Liver (tissue), 9 donors: ENCODE data around the gene NRDC. TPM values are rescaled to one million over a fixed set of nuclear protein-coding genes. Genes with fewer than 3 reads are reported as not detected.

Experiments
- DNase-seq: peaks from one replicate; pipeline ENCODE4 v3.0.0-alpha.2; 2017; ENCODE audit warnings: low spot score
- H3K27ac ChIP-seq, 2 donors: one replicate each; pipeline ENCODE4 v1.7.0; 2013; ENCODE audit warnings: inconsistent platforms in 2 of 2, low read length in 2 of 2, control low read depth in 1 of 2, low read depth in 1 of 2, mild to moderate bottlenecking in 1 of 2
- H3K27me3 ChIP-seq, 4 donors: one replicate each; pipeline versions ENCODE4 v1.6.1 to v1.7.0; 2013; ENCODE audit warnings: low read length in 3 of 4, inconsistent platforms in 1 of 4, mild to moderate bottlenecking in 1 of 4, moderate library complexity in 1 of 4; ENCODE audit not compliant: control insufficient read depth in 4 of 4, insufficient read depth in 4 of 4
- H3K36me3 ChIP-seq, 4 donors: one replicate each; pipeline versions ENCODE4 v1.6.1 to v1.7.0; 2013; ENCODE audit warnings: low read length in 3 of 4, mild to moderate bottlenecking in 3 of 4, low read depth in 1 of 4, moderate library complexity in 1 of 4; ENCODE audit not compliant: control insufficient read depth in 4 of 4, insufficient read depth in 3 of 4
- H3K4me1 ChIP-seq, 4 donors: one replicate each; pipeline versions ENCODE4 v1.6.1 to v1.7.0; 2013; ENCODE audit warnings: low read length in 3 of 4, mild to moderate bottlenecking in 3 of 4, moderate library complexity in 1 of 4; ENCODE audit not compliant: control insufficient read depth in 4 of 4, insufficient read depth in 4 of 4
- H3K4me3 ChIP-seq, 3 donors: one replicate each; pipeline versions ENCODE4 v1.6.1 to v1.7.0; 2013; ENCODE audit warnings: low read length in 3 of 3, control low read depth in 1 of 3, low read depth in 1 of 3, mild to moderate bottlenecking in 1 of 3
- H3K9ac ChIP-seq, 2 donors: one replicate each; pipeline ENCODE4 v1.7.0; 2013; ENCODE audit warnings: low read length in 2 of 2, mild to moderate bottlenecking in 2 of 2, moderate library complexity in 2 of 2, control low read depth in 1 of 2, low read depth in 1 of 2
- H3K9me3 ChIP-seq, 4 donors: one replicate each; pipeline versions ENCODE4 v1.6.1 to v1.7.0; 2013; ENCODE audit warnings: low read length in 3 of 4; ENCODE audit not compliant: control insufficient read depth in 4 of 4
- CTCF ChIP-seq: fragments of 150-350 bp; IDR thresholded peaks from 2 replicates; pipeline ENCODE4 v1.5.1; 2017; ENCODE audit warnings: improper control_type of control experiment, low read depth, low read length; ENCODE audit not compliant: missing input control
- EGR1 ChIP-seq, 2 donors: IDR thresholded peaks; 2 replicates each; pipeline ENCODE4 v1.6.1; 2016 to 2018; ENCODE audit warnings: antibody characterized with exemption in 2 of 2, low read depth in 2 of 2
- FOXA1 ChIP-seq: IDR thresholded peaks from 2 replicates; pipeline ENCODE4 v1.6.1; 2016; ENCODE audit warnings: antibody characterized with exemption
- FOXA2 ChIP-seq: IDR thresholded peaks from 2 replicates; pipeline ENCODE4 v1.6.1; 2016; ENCODE audit warnings: antibody characterized with exemption
- GABPA ChIP-seq, 2 donors: IDR thresholded peaks in 1 of 2; conservative IDR thresholded peaks in 1 of 2; 2 replicates each; pipeline ENCODE4 v1.6.1; 2016; ENCODE audit warnings: antibody characterized with exemption in 2 of 2, mild to moderate bottlenecking in 1 of 2, moderate library complexity in 1 of 2
- HNF4A ChIP-seq, 2 donors: conservative IDR thresholded peaks; 2 replicates each; pipeline ENCODE4 v1.6.1; 2016; ENCODE audit warnings: antibody characterized with exemption in 2 of 2, mild to moderate bottlenecking in 2 of 2
- HNF4G ChIP-seq: IDR thresholded peaks from 2 replicates; pipeline ENCODE4 v1.6.1; 2016; ENCODE audit warnings: antibody characterized with exemption
- JUND ChIP-seq, 2 donors: IDR thresholded peaks; 2 replicates each; pipeline ENCODE4 v1.6.1; 2016; ENCODE audit warnings: antibody characterized with exemption in 2 of 2
- NR2F2 ChIP-seq: IDR thresholded peaks from 2 replicates; pipeline ENCODE4 v1.6.1; 2016; ENCODE audit warnings: antibody characterized with exemption
- RAD21 ChIP-seq, 2 donors: IDR thresholded peaks; 2 replicates each; pipeline ENCODE4 v1.6.1; 2016; ENCODE audit warnings: antibody characterized with exemption in 2 of 2, mild to moderate bottlenecking in 2 of 2
- RXRA ChIP-seq, 2 donors: IDR thresholded peaks; 2 replicates each; pipeline ENCODE4 v1.6.1; 2017 to 2018; ENCODE audit warnings: antibody characterized with exemption in 2 of 2, mild to moderate bottlenecking in 1 of 2
- SP1 ChIP-seq: IDR thresholded peaks from 2 replicates; pipeline ENCODE4 v1.6.1; 2018; ENCODE audit warnings: antibody characterized with exemption, mild to moderate bottlenecking
- TAF1 ChIP-seq: conservative IDR thresholded peaks from 2 replicates; pipeline ENCODE4 v1.6.1; 2016; ENCODE audit warnings: antibody characterized with exemption, mild to moderate bottlenecking
- YY1 ChIP-seq: IDR thresholded peaks from 2 replicates; pipeline ENCODE4 v1.6.1; 2016; ENCODE audit warnings: antibody characterized with exemption, mild to moderate bottlenecking
- ZBTB33 ChIP-seq: IDR thresholded peaks from 2 replicates; pipeline ENCODE4 v1.6.1; 2016; ENCODE audit warnings: antibody characterized with exemption
- WGBS: extraction: QIAGEN DNeasy Blood & Tissue Kit; methylation state at CpG from one replicate; pipeline ENCODE4 v1.1.7; 2013; 5-methylcytosine and 5-hydroxymethylcytosine counted together
- polyA plus RNA-seq, 2 donors: library from polyadenylated mRNA; stranded (reverse) in 1 of 2; unstranded in 1 of 2; fragments of 200-250 nt in 1 of 2; fragments of >200 nt in 1 of 2; fragmentation: Nextera tagmentation in 1 of 2; extraction: Ambion mirVana in 1 of 2; gene quantifications; one replicate each; pipeline versions ENCODE4 v1.2.1 to v1.2.3, GENCODE V29; 2013 to 2015
- total RNA-seq, 2 donors: library from RNA; depleted of rRNA; stranded (reverse); fragments of >200 nt; gene quantifications; one replicate each; pipeline ENCODE4 v1.2.3, GENCODE V29; 2014
- TF ChIP-seq, protein P1 (sequence below): IDR thresholded peaks from 2 replicates; pipeline ENCODE4 v1.6.1; 2016; ENCODE audit warnings: antibody characterized with exemption
- TF ChIP-seq, protein P2 (sequence below): IDR thresholded peaks from 2 replicates; pipeline ENCODE4 v1.6.1; 2016; ENCODE audit warnings: antibody characterized with exemption
- donor health status: healthy.
- donor health status: healthy.
- donor health status: healthy.
- donor health status: healthy.
- donor health status: healthy.

The NRDC gene
- total and polyA plus RNA-seq, 4 donors, result 42.8 to 88.7 (median 72.1) TPM

DNA sequence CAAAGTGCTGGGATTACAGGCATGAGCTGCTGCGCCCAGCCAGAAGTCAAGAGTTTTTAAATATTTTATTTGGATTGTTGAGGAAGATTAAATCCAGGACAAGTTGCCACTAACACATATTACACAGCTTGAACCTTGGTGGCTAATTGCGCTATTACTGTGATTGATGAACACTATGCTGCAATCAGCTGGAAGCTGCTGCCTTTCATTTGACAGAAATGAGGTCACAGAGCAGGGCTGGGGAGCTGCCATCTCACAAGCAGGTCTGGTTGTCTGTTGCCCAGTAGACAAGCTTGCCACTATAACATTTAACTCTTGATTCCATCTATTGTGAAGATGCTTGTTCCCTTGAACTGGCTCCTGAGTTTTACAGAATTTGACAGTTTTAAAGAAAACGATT, 37.4 kb upstream of the NRDC start (continued):
- no peak for TF ChIP-seq ZBTB33

DNA sequence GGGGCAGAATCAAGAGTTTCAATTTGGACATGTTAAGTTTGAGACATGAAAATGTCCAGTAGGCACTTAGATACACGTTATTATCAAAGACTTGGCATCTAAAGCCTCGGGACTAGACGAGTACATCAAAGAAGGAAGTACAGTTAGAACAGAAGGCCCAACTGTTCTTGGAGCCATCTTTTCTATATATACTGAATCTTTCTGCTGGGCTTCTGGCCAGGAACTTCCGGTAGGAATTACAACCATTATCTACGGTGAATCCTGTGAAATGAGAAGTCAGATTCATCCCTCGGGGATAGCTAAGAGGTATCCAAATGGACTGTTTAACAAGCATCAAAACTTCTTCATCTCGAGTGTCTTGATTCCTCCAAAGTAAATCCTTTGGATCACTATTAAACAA, 34.4 kb upstream of the NRDC start:
- no peaks in the 10 kb centered on the region for H3K4me1 ChIP-seq
- DNase-seq, result no peak
- H3K27ac ChIP-seq, result no peak overlapping the region
- H3K27me3 ChIP-seq, result peaks cover 0 to 9% (median 0%) of the 10 kb centered on the region in 4 donors
- H3K9me3 ChIP-seq, result no peaks in the 10 kb centered on the region
- no peak overlapping the region for H3K4me3 ChIP-seq
- 85% methylated on average over 7 of the region's 7 CpGs for WGBS
- H3K9ac ChIP-seq, result no peak overlapping the region
- no peaks in the 10 kb centered on the region for H3K36me3 ChIP-seq
- TF ChIP-seq YY1 (no peak), RAD21 (IDR thresholded peaks at IDR 0.05) (no peak), NR2F2 (no peak), RXRA (IDR thresholded peaks at IDR 0.05) (no peak), SP1 (no peak), HNF4A (conservative IDR thresholded peaks at IDR 0.05) (no peak), CTCF (no peak), FOXA2 (no peak), GABPA (IDR thresholded peaks at IDR 0.05 in 1 of 2, conservative IDR thresholded peaks at IDR 0.05 in 1 of 2) (no peak), FOXA1 (no peak), HNF4G (no peak), ZBTB33 (no peak), EGR1 (IDR thresholded peaks at IDR 0.05; ENCODE audit: low read depth in 2 of 2) (no peak), JUND (IDR thresholded peaks at IDR 0.05) (no peak), TAF1 (no peak)
- TF ChIP-seq, protein P1, sequence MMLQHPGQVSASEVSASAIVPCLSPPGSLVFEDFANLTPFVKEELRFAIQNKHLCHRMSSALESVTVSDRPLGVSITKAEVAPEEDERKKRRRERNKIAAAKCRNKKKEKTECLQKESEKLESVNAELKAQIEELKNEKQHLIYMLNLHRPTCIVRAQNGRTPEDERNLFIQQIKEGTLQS, result no peak
- TF ChIP-seq, protein P2, sequence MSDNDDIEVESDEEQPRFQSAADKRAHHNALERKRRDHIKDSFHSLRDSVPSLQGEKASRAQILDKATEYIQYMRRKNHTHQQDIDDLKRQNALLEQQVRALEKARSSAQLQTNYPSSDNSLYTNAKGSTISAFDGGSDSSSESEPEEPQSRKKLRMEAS, result no peak
